Measurements from ENCODE around the gene METTL17.

DNA sequence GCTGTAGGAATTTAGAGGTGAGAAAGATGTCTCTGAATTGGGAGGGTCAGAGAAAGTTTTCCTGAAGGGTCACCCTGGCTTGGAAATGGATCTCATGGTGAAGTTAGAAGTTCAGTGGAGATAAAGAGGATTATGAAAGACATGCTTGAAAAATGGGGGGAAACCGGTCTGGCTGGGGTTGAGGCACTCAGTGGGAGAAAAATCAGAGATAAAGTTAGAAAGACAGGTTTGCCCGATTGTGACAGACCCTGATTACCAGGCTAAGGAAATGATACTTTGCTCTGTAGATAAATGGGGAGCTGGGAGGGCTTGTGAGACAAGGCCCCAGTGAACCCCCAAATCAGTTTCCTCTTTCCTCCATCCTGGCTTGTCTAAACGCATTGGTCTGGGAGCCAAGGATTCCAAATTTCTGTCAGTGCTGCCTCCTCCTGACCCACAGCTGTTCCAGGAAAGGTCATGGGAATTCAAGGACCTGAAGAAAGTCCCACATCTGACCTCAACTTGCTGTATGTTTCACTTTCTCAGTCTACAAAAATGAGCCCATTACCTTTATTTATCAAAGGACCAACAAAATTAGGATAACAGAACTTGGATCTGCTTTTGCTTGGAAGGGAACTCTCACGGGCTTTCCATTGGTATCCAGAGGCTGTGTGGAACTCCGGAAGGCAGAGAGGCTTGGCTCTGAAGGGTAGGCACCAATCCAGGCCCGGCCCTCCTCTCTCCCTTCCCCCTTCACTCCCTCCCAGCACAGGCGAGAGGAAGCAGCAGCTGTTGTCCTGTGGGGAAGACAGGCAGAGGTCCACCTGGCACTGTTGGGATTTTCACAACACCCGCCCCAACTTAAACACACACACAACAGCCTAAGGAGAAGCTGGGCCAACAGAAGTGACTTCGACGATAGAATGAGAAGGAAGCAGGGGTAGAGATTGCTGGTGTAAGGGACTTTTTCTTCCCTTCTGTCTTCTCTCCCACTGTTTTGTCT lies 49.0 kb downstream of the METTL17 start:
- TF ChIP-seq, protein P1, sequence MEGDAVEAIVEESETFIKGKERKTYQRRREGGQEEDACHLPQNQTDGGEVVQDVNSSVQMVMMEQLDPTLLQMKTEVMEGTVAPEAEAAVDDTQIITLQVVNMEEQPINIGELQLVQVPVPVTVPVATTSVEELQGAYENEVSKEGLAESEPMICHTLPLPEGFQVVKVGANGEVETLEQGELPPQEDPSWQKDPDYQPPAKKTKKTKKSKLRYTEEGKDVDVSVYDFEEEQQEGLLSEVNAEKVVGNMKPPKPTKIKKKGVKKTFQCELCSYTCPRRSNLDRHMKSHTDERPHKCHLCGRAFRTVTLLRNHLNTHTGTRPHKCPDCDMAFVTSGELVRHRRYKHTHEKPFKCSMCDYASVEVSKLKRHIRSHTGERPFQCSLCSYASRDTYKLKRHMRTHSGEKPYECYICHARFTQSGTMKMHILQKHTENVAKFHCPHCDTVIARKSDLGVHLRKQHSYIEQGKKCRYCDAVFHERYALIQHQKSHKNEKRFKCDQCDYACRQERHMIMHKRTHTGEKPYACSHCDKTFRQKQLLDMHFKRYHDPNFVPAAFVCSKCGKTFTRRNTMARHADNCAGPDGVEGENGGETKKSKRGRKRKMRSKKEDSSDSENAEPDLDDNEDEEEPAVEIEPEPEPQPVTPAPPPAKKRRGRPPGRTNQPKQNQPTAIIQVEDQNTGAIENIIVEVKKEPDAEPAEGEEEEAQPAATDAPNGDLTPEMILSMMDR (IDR thresholded peaks at IDR 0.05; ENCODE audit: low read depth, low read length) = no peak
- TF ChIP-seq POLR2A (IDR thresholded peaks at IDR 0.05; ENCODE audit: extremely low read depth, insufficient read length) = no peak

Measured in NB4 (cell line).